Stimulated activated naive CD4-positive, alpha-beta T cell treated with Interleukin-2 at 50 U/mL for 16 hours (primary cell): ENCODE measurements around the gene NEMF.
"Not testable (repeated sequence)": the region's sequence is repeated elsewhere in the genome, so short reads cannot be mapped to it uniquely, and the experiment has no call there.

Experiments used
- DNase-seq: peaks from one replicate; lab custom pipeline; 2025; lab: John Stamatoyannopoulos, UW

The NEMF gene

DNA sequence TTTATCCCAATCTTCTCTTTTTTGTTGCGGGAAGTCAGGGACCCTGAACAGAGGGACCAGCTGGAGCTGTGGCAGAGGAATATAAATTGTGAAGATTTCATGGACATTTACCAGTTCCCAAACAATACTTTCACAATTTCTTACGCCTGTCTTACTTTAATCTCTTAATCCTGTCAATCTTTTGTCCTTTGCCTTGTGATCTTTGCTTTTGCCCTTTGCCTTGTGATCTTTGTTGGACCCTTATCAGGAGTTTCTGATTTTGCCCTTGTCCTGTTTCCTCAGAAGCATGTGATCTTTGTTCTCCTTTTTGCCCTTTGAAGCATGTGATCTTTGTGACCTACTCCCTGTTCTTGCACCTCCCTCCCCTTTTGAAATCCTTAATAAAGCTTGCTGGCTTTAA lies 36.5 kb downstream of the NEMF start:
- not testable (repeated sequence) for DNase-seq

DNA sequence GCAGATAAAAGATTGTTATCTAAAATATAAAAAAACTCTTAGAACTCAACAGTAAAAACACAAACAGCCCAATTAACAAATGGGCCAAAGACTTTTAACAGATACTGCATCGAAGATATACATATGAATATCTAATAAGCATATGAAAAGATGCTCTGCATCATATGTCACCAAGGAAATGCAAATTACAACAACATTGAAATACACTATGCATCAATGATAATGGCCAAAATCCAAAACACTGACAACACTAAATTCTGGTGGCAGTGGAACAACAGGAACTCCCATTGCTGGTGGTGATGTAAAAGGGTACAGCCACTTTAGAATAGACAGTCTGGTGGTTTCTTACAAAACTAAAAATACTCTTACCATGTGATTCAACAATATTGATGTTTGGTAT lies 43.8 kb downstream of the NEMF start:
- no peak for DNase-seq

DNA sequence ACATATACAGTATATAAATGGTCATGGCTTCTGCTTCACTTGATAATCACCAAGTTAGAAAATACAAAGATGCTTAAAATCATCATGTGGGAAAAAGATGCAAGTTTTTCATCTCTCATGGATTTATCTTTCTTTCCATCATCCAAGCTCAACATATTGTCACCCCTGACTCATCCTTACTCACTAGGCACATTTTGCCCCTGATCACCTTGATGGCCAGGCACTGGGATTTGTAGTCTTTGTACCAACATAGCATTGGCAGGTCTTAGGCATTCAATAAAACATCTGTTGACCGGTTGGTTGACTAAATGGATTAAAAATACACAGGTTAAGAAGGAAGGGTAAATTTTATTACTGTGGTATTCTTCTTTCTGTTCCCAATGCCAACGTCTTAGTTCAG lies 56.6 kb downstream of the NEMF start:
- no peak for DNase-seq

DNA sequence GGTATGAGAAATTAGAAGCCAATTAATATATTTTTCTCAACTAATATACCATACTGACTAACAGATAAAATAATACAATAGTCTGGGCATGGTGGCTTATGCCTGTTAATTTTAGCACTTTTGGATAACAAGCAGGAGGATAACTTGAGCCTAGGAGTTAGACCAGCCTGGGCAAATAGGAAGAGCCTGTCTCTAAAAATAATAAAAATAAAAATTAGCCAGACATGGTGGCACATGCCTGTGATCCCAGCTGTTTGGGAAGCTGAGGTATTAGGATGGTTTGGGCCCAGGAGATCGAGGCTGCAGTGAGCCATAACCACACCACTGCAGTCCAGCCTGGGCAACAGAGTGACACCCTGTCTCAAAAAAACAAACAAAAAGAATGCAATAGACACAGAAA lies 60.0 kb downstream of the NEMF start:
- DNase-seq: no peak

DNA sequence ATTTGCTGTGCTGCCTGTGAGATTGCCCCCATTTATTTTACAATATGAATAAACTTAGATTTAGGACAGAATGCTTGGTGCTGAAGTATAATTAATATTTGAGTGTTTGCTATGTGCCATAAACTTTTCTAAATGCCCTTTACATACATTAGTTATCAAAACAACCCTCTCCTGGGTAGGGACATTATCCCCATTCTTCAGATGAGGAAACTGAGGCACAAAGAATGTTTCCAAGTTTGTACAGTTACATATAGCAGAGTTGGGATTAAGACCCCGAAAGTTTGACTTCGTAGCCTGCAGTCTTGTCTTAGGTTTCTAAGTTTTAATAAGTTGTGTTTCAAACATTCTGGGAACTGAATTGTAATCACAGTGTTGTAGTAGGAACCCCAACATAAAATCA lies 66.3 kb downstream of the NEMF start:
- no peak for DNase-seq

DNA sequence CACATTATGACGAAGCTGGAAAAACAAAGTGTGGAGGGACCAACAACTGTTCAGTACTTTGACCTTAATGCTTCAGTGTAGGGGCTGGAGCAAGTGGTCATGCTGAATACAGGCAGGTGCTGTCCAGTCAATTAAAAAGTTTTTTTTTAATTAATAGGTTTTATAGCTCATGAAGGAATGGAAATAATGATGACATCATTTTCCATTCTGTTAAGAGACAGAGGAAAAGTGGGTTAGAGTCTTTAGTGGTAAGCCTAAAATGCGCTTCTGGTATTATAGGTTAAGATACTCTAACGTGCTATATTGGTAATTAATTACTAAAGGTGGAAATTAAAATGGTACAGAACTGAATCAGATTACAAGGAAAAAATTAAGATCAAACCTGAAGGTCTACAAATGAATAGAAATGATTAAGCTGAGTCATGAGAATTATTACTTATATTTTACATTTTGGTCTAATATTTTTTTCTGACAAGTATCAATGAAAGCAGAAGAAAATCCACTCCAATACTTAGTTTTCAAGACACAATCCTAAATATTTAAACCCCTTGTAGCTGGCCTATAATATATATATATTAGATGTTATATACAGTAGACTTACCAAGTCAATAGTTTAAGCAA lies 69.1 kb downstream of the NEMF start:
- DNase-seq: no peak

DNA sequence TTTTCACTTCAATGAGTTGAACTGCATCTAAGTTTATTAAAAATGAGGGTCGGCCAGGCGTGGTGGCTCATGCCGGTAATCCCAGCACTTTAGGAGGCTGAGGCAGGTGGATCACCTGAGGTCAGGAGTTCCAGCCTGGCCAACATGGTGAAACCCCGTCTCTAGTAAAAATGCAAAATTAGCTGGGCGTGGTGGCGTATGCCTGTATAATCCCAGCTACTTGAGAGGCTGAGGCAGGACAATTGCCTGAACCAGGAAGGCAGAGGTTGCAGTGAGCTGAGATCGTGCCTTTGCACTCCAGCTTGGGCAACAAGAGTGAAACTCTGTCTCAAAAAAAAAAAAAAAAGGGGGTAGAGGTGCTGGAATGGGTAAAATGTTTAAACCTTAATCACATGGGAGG lies 71.5 kb downstream of the NEMF start:
- not testable (repeated sequence) for DNase-seq

DNA sequence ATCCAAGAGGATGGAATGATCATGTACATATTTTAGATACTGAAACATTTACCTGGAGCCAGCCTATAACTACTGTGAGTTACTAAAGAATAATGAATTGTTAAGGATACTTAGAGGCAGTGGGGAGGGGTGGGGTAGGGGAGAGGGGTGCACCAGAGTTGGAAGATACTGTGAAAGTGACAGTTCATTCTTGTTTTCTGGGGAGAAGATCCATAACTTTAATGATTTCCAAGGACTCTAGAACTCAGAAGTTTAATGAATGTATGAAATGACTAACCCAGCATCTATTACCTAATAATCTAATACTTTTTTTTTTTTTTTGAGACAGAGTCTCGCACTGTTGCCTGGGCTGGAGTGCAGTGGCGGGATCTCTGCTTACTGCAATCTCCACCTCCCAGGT lies 74.2 kb downstream of the NEMF start:
- no peak for DNase-seq

DNA sequence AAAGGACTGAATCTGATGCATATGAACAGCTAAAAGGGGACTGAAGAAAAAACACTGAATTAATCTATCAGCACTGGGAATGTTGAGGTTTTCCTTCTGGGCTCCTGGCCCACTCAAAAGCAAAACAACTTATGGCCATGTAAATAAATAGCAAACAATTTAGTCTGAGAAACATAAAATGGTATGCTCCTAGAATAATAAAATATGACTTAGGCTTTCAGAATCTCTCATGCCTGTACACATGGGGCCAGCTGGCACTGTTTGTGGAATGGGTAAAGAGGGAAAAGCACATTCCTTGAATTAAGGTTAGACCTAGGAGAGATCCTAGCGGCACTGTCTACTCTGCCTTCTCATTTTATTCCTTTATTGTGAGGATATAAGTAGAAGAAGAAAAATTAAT lies 78.5 kb downstream of the NEMF start:
- no peak for DNase-seq

DNA sequence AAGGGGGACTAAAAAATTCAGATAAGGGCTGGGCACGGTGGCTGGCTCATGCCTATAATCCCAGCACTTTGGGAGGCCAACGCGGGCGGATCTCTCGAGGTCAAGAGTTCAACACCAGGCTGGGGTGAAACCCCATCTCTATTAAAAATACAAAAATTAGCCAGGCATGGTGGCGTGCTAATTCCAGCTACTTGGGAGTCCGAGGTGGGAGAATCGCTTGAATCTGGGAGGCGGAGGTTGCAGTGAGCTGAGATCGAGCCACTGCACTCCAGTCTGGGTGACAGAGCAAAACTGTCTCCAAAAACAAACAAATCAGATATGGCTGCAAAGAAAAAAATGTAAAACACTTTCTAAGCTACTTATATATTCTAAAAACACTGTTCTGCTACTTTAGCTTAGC lies 80.9 kb downstream of the NEMF start:
- not testable (repeated sequence) for DNase-seq

DNA sequence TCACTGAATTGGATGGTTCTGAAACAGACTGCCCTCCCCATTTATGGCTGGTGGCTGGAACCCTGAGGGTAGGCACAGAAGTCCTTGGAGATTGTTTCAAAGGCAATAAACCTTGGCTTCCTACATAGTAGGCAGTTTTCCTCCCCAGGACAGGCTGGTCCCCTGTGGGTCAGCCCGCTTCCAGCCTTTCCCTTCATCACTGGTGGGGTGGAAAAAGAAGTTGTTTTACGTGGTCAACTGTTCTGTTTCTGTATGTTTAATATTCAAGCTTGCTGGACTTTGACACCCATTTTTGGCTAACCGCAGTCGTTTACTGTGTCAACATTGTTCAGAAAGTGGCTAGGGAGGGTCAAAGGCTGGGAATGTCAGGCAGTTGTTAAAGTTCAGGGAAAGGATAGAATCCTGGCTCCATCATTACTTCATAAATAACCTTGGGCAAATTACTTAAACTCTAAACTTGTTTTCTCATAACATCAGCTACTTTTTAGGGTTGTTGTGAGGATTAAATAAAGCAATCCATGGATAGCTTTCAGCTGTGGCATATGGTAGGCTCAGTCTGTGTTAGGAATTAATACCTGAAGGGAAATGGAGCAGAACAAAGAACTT lies 82.3 kb downstream of the NEMF start:
- DNase-seq: no peak

DNA sequence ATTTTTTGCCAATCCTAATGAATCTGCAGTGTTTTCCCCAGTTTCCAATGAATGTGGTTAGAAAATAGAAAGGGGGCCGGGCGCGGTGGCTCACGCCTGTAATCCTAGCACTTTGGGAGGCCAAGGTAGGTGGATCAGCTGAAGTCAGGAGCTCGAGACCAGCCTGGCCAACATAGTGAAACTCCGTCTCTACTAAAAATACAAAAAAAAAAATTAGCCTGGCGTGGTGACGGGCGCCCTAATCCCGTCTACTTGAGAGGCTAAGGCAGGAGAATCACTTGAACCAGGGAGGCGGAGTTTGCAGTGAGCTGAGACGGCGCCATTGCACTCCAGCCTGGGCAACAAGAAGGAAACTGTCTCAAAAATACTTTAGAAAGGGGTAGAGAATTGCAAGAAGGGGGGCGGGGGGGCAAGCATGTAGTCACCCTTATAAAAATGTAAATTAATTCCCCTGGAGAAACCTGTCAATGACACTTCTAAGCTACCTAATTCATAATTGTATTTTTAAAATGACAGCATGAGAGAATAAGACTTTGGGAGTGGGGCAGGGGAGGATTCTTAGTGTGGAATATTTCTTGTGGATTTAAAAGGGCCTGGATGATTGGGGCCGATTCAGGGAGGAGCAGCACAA lies 82.9 kb downstream of the NEMF start:
- DNase-seq: no peak

DNA sequence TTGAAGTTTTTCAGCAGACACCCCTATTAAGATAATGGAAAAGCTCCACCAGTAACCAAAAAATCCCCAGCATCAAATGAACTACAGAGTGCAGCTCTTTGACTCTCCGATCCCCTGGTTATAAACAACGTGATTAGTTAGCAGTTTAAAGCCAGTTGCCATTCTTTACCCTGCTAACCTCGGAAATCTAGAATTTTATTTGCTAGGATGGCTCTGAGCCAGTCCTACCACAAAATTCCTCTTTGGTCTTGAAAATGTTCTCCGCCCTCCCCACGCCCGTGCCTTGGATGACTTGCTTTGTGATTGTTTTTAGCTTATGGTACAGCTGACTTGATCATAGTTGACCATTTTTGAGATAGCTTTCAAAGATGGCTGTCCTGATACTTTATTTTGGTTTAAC lies 83.4 kb downstream of the NEMF start:
- DNase-seq: no peak

DNA sequence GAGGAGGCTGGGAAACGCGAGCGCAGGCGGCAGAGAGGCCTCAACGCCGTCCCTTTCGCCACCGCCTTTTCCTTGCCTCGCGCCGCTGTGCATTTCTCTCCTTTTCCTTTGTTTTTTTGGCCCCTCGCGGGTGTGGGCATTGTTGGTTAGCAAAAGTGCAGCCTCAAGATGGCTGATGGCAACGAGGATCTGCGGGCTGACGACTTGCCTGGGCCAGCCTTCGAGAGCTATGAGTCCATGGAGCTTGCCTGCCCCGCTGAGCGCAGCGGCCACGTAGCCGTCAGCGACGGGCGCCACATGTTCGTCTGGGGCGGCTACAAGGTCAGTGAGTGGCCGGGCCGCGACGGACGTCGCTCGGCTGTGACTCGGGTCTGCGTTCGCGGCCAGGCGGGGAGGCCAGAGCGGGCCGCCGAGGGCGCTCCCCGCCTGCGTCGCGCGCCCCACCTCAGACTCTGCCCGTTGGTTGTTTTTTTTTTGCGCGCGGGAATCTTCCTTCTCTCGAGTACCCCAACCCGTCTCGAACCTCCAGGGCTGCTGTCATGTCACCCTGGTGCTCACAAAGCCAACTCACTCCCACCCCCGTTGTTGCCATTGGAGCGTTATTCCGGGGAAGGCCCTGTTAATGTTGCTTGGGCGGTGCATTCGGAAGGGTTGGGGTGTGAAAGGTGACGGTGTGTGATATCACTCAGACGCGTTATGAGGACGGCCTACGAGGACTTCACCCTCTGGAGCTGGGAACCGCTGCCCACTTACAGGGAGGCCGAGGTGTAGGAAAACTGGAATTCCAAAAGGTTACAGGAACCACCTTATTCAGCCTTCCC lies 84.1 kb downstream of the NEMF start:
- DNase-seq: peak; percentile 77

DNA sequence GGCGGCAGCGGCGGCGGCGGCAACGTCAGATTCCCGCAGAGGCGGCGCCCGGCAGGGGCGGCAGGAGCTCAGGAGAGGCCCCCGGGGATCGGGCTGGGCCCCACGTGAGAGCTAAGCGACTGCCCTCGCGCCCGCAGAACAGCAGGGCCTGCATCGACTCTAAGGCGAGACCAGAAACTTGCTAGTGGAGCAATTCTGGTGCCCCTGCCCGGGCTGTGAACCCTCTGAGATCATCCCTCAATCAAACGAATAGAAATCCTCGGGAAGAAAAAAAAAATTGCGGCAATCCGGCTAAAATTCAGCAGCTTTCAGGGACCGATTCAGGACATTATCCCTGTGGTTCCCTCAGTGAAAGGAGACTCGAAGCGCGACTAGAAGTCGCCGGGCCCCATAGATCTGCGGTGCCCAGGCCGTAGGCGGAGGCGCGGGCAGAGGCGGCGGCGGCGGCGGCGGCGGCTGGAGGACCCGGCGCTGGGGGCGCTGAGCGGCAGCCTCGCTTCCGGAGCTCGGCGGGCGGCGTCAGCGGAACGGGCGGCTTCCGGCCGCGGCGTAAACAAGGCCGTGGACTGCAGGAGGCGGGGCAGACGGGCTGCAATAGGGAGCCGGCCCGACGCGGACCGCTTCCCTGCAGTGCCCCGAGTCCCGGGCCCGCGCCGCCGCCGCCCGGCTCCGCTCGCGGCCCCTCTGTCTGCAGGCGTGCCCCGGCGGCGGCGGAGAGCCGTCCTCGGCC lies 84.9 kb downstream of the NEMF start, which contains the start of gene KLHDC2:
TSS of gene KLHDC2 (plus strand) at position 583 of the 730 bp plus-strand sequence. CDS start 316 bp downstream, outside the sequence.
- DNase-seq: peak; percentile 86

DNA sequence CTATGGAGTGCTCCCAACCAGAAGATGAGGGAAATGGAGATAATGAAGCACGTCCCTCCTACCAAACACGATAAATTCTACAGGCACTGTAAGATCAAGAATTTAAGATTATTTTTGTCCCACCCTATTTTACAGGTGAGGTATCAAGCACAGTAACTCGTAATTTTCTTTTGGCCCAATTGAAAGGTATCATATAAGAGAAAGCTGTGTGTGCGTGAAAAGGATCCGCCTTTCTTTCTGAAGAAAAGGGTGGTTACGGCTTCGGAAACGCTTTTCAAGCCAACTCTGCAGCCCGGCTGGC lies 85.4 kb downstream of the NEMF start:
- DNase-seq: no peak

DNA sequence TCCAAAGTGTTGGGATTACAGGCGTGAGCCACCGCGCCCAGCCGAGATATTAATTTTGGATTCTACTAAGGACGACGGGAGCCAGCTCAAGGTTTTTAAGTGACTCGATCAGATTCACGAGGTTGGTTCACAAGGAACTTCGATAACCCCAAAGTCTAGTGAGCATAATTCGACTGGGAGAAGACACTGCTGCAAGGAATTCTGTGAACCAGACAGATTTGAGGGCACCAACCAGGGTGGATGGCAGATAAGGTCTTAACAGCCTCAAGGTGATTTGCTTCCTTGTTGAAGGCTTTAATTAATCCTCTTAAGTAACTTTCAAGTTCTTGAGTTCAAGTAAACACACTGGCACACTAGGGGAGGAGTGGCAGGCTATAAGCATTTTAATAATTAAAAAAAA lies 85.7 kb downstream of the NEMF start:
- no peak for DNase-seq

DNA sequence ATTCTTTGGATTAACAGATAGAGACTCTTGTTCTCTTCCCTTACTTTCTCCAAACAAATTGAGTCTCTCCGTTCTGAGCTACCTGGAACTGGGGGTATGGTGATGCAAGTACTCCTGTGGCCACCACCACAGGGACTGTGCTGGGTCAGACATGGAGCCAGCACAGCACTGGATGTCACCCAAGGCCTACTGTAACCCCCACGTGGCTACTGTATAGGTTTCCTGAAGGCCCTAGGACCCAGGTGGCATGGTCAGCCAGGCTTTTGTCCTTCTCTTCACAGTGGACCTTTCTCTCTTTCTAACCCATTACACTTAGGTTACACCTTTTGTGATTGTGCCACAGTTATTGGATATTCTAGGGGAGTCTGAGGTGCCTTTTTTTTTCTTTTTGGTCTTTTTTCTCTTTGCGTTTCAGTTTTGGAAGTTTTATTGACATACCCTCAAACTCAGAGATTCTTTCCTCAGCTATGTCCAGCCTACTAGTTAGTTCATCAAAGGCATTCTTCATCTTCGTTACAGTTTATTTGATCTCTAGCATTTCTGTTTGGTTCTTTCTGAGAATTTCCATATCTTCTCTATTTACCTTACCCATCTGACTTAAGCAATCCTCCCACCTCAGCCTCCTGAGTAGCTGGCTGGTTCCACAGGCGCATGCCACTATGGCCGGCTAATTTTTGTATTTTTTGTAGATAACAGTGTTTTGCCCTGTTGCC lies 90.6 kb downstream of the NEMF start:
- DNase-seq: no peak

DNA sequence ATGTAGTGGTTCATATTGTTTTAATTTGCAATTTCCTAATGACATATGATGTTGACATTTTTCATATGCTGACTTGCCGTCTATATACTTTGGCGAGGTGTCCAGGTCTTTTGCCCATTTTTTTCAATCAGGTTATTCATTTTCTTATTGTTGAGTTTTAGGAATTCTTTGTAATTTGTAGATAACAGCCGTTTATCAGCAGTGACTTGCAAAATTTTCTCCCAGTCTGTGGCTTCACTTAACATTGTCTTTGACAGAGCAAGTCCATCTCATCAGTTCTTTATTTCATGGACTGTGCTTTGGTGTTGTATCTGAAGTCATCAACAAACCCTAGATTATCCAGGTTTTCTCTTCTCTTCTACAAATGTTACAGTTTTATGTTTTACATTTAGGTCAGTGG lies 97.2 kb downstream of the NEMF start:
- no peak for DNase-seq

DNA sequence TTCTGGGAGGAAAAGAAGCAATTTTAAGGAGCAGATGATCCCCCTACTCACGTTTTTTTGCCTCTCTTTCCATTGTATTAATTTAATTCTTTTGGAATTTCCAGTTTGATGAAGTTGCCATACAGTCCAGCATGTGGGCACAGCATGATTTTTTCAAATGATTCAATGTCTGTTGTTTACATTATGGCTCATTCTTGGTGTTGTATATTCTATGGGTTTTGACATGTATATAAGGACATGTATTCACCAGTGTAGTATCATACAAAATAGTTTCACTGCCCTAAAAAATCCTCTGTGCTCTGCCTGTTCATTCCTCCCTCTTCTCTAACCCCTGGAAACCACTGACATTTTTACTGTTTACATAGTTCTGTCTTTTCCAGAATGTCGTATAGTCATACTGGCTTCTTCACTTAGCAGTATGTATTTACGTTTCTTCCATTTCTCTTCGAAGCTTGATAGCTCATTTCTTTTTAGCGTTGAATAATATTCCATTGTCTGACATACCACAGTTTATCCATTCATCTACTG lies 98.0 kb downstream of the NEMF start:
- no peak for DNase-seq

DNA sequence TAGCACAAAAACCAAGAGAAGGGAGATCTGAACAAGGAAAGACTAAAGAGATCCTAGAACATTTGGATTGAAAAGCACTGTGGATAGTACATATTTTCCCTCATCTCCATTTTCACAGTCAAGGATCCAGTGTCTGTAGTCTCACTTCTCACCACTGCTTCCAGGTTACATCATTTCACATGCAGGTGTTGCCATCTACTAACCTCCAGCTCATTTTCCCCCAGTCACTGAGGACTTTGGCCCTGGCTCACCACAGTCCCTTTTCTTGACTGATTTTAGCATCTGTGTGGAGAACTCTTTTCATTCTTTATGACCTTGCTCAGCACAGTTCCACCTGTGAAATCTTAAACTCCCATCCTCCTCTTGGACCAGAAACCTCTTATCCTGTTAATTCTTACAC lies 106.1 kb downstream of the NEMF start:
- not testable (repeated sequence) for DNase-seq
